SK-N-SH treated with all-trans-retinoic acid at 6 μM for 48 hours (cell line): ENCODE data around the gene APOL3.

ENCODE experiments used
- CREB5 ChIP-seq: fragments of 250-450 bp; sonication (Bioruptor Pico); IDR thresholded peaks from 2 replicates; pipeline ENCODE4 v1.5.1; 2020; ENCODE audit warnings: low read depth, mild to moderate bottlenecking, moderate library complexity
- CSRNP3 ChIP-seq: fragments of 250-450 bp; sonication (Bioruptor Pico); IDR thresholded peaks from 2 replicates; pipeline ENCODE4 v1.5.1; 2021; ENCODE audit warnings: mild to moderate bottlenecking, moderate library complexity
- ISL1 ChIP-seq: fragments of 250-450 bp; sonication (Bioruptor Pico); IDR thresholded peaks from 2 replicates; pipeline ENCODE4 v2.1.2; 2022; ENCODE audit warnings: mild to moderate bottlenecking, moderate library complexity
- OSR1 ChIP-seq: fragments of 250-450 bp; sonication (Bioruptor Pico); IDR thresholded peaks from 2 replicates; pipeline ENCODE4 v1.8.0; 2022; ENCODE audit warnings: moderate library complexity, mild to moderate bottlenecking, inconsistent platforms
- PATZ1 ChIP-seq: fragments of 250-450 bp; sonication (Bioruptor Pico); IDR thresholded peaks from 2 replicates; pipeline ENCODE4 v1.8.0; 2020; ENCODE audit warnings: mild to moderate bottlenecking, moderate library complexity, borderline replicate concordance
- PPARA ChIP-seq: fragments of 250-450 bp; sonication (Bioruptor Pico); IDR thresholded peaks from 2 replicates; pipeline ENCODE4 v1.5.0; 2020; ENCODE audit warnings: mild to moderate bottlenecking, borderline replicate concordance
- RARB ChIP-seq: fragments of 250-450 bp; sonication (Bioruptor Pico); IDR thresholded peaks from 2 replicates; pipeline ENCODE4 v1.8.0; 2021; ENCODE audit warnings: mild to moderate bottlenecking, moderate library complexity
- SNAI2 ChIP-seq: fragments of 250-450 bp; sonication (Bioruptor Pico); IDR thresholded peaks from 2 replicates; pipeline ENCODE4 v1.5.0; 2020; ENCODE audit warnings: mild to moderate bottlenecking, moderate library complexity
- ZC3H10 ChIP-seq: fragments of 250-450 bp; sonication (Bioruptor Pico); IDR thresholded peaks from 2 replicates; pipeline ENCODE4 v1.5.1; 2021; ENCODE audit warnings: mild to moderate bottlenecking, moderate library complexity
- ZFP3 ChIP-seq: fragments of 250-450 bp; sonication (Bioruptor Pico); IDR thresholded peaks from 2 replicates; pipeline ENCODE4 v1.5.0; 2020; ENCODE audit warnings: mild to moderate bottlenecking, moderate library complexity
- ZNF565 ChIP-seq: fragments of 450-650 bp; formaldehyde crosslinking; conservative IDR thresholded peaks from 2 replicates; pipeline ENCODE4 v1.5.0; 2020; ENCODE audit warnings: low read depth, mild to moderate bottlenecking, moderate library complexity
- ZNF70 ChIP-seq: fragments of 450-650 bp; formaldehyde crosslinking; IDR thresholded peaks from 2 replicates; pipeline ENCODE4 v1.5.0; 2020; ENCODE audit warnings: mild to moderate bottlenecking, moderate library complexity

- TF ChIP-seq CREB5 (CRISPR knock-in tag), result no peak
- TF ChIP-seq RARB (CRISPR knock-in tag), result no peak
- TF ChIP-seq ZNF70 (CRISPR knock-in tag), result no peak
- TF ChIP-seq ZFP3, result no peak
- no peak for TF ChIP-seq OSR1 (CRISPR knock-in tag)
- TF ChIP-seq PPARA (CRISPR knock-in tag), result no peak
- no peak for TF ChIP-seq PATZ1 (CRISPR knock-in tag)
- no peak for TF ChIP-seq ISL1 (CRISPR knock-in tag)
- no peak for TF ChIP-seq ZNF565 (CRISPR knock-in tag)
- TF ChIP-seq SNAI2 (CRISPR knock-in tag), result no peak
- no peak for TF ChIP-seq ZC3H10 (CRISPR knock-in tag)
- no peak for TF ChIP-seq CSRNP3 (CRISPR knock-in tag)
Observed at GRCh38 chr22:36193577-36193976, 33.0 kb upstream of the APOL3 start.
